ENCODE data around the gene ATPAF1.
"Not testable (repeated sequence)": the region's sequence is repeated elsewhere in the genome, so short reads cannot be mapped to it uniquely, and the experiment has no call there.

ATPAF1 gene

GRCh38 chr1:46670134-46670533 is 2.0 kb upstream of the ATPAF1 start:
- Mint-ChIP-seq H3K36me3 (ENCODE audit: low read depth) (peaks cover 3% of the 10 kb centered on the region), H3K4me1 (peaks cover 26% of the 10 kb centered on the region)
- ATAC-seq = no peak

GRCh38 chr1:46665983-46666382 is 2.2 kb downstream of the ATPAF1 start:
- Mint-ChIP-seq H3K4me1 (peaks cover 15% of the 10 kb centered on the region), H3K4me3 (no peak overlapping the region), H3K9me3 (no peaks in the 10 kb centered on the region), H3K27me3 (no peaks in the 10 kb centered on the region), H3K27ac (no peak overlapping the region), H3K36me3 (ENCODE audit: low read depth) (peaks cover 20% of the 10 kb centered on the region)
- DNase-seq (no peak), ATAC-seq (no peak)

More at GRCh38 chr1:46670134-46670533, 2.0 kb upstream of the ATPAF1 start:
- H3K4me3 Mint-ChIP-seq = no peak overlapping the region
- H3K9me3 Mint-ChIP-seq = no peaks in the 10 kb centered on the region
- no peaks in the 10 kb centered on the region for H3K27me3 Mint-ChIP-seq
- DNase-seq = no peak
- H3K27ac Mint-ChIP-seq = no peak overlapping the region

GRCh38 chr1:46662919-46663318 is 5.2 kb downstream of the ATPAF1 start:
- not testable (repeated sequence) for H3K9me3 Mint-ChIP-seq, H3K27me3 Mint-ChIP-seq, ATAC-seq, H3K27ac Mint-ChIP-seq, DNase-seq, H3K4me3 Mint-ChIP-seq
- Mint-ChIP-seq H3K36me3 (ENCODE audit: low read depth) (peaks cover 22% of the 10 kb centered on the region), H3K4me1 (peaks cover 21% of the 10 kb centered on the region)

GRCh38 chr1:46660116-46660515 is 8.0 kb downstream of the ATPAF1 start:
- ATAC-seq, DNase-seq, H3K27me3 Mint-ChIP-seq, H3K27ac Mint-ChIP-seq, H3K9me3 Mint-ChIP-seq, H3K4me1 Mint-ChIP-seq, H3K4me3 Mint-ChIP-seq: not testable (repeated sequence)
- peaks cover 37% of the 10 kb centered on the region for H3K36me3 Mint-ChIP-seq (ENCODE audit: low read depth)

- no peak overlapping the region for H3K27ac Mint-ChIP-seq
- H3K9me3 Mint-ChIP-seq = no peaks in the 10 kb centered on the region
- ATAC-seq (no peak), DNase-seq (no peak)
- peaks cover 36% of the 10 kb centered on the region for H3K36me3 Mint-ChIP-seq (ENCODE audit: low read depth)
- peaks cover 5% of the 10 kb centered on the region for H3K4me1 Mint-ChIP-seq
- H3K27me3 Mint-ChIP-seq = no peaks in the 10 kb centered on the region
- no peak overlapping the region for H3K4me3 Mint-ChIP-seq
Measured at GRCh38 chr1:46659307-46659870, 8.8 kb downstream of the ATPAF1 start.

GRCh38 chr1:46657775-46658174 is 10.4 kb downstream of the ATPAF1 start:
- peaks cover 32% of the 10 kb centered on the region for H3K36me3 Mint-ChIP-seq (ENCODE audit: low read depth)
- H3K27me3 Mint-ChIP-seq = no peaks in the 10 kb centered on the region
- no peak overlapping the region for H3K4me3 Mint-ChIP-seq
- no peak for DNase-seq
- H3K4me1 Mint-ChIP-seq = peaks cover 14% of the 10 kb centered on the region
- ATAC-seq = no peak
- no peaks in the 10 kb centered on the region for H3K9me3 Mint-ChIP-seq
- H3K27ac Mint-ChIP-seq = no peak overlapping the region

GRCh38 chr1:46656643-46657042 is 11.5 kb downstream of the ATPAF1 start:
- no peak overlapping the region for H3K4me3 Mint-ChIP-seq
- peaks cover 39% of the 10 kb centered on the region for H3K36me3 Mint-ChIP-seq (ENCODE audit: low read depth)
- H3K27me3 Mint-ChIP-seq = no peaks in the 10 kb centered on the region
- ATAC-seq = no peak
- no peak for DNase-seq
- H3K4me1 Mint-ChIP-seq = peaks cover 14% of the 10 kb centered on the region
- H3K9me3 Mint-ChIP-seq = no peaks in the 10 kb centered on the region
- H3K27ac Mint-ChIP-seq = no peak overlapping the region

GRCh38 chr1:46655848-46656247 is 12.3 kb downstream of the ATPAF1 start:
- Mint-ChIP-seq H3K36me3 (ENCODE audit: low read depth) (peaks cover 42% of the 10 kb centered on the region), H3K27me3 (no peaks in the 10 kb centered on the region), H3K27ac (no peak overlapping the region), H3K9me3 (no peaks in the 10 kb centered on the region), H3K4me3 (no peak overlapping the region), H3K4me1 (peaks cover 14% of the 10 kb centered on the region)
- ATAC-seq (no peak), DNase-seq (no peak)

- ATAC-seq, H3K27me3 Mint-ChIP-seq, H3K4me3 Mint-ChIP-seq, H3K27ac Mint-ChIP-seq, H3K9me3 Mint-ChIP-seq, DNase-seq: not testable (repeated sequence)
- Mint-ChIP-seq H3K4me1 (peaks cover 13% of the 10 kb centered on the region), H3K36me3 (ENCODE audit: low read depth) (peaks cover 51% of the 10 kb centered on the region)
Measured at GRCh38 chr1:46654698-46655097, 13.5 kb downstream of the ATPAF1 start.

- H3K27me3 Mint-ChIP-seq = no peaks in the 10 kb centered on the region
- peaks cover 9% of the 10 kb centered on the region for H3K4me1 Mint-ChIP-seq
- H3K9me3 Mint-ChIP-seq = peaks cover 4% of the 10 kb centered on the region
- no peak for DNase-seq
- peaks cover 56% of the 10 kb centered on the region for H3K36me3 Mint-ChIP-seq (ENCODE audit: low read depth)
- no peak for ATAC-seq
- H3K27ac Mint-ChIP-seq = peak overlapping the region; percentile 20
- H3K4me3 Mint-ChIP-seq = no peak overlapping the region
Measured at GRCh38 chr1:46654012-46654411, 14.2 kb downstream of the ATPAF1 start.

- peaks cover 56% of the 10 kb centered on the region for H3K36me3 Mint-ChIP-seq (ENCODE audit: low read depth)
- H3K4me1 Mint-ChIP-seq = peaks cover 9% of the 10 kb centered on the region
- no peaks in the 10 kb centered on the region for H3K27me3 Mint-ChIP-seq
- ATAC-seq (peak; percentile 75), DNase-seq (no peak)
- peak overlapping the region; percentile 20 for H3K27ac Mint-ChIP-seq
- no peak overlapping the region for H3K4me3 Mint-ChIP-seq
- H3K9me3 Mint-ChIP-seq = peaks cover 4% of the 10 kb centered on the region
Measured at GRCh38 chr1:46653405-46653958, 14.7 kb downstream of the ATPAF1 start.

- ATAC-seq = no peak
- H3K36me3 Mint-ChIP-seq (ENCODE audit: low read depth) = peaks cover 53% of the 10 kb centered on the region
- no peak overlapping the region for H3K4me3 Mint-ChIP-seq
- H3K9me3 Mint-ChIP-seq = peaks cover 4% of the 10 kb centered on the region
- H3K27ac Mint-ChIP-seq = peak overlapping the region; percentile 19
- peaks cover 10% of the 10 kb centered on the region for H3K4me1 Mint-ChIP-seq
- no peak for DNase-seq
- no peaks in the 10 kb centered on the region for H3K27me3 Mint-ChIP-seq
Measured at GRCh38 chr1:46652321-46653100, 15.7 kb downstream of the ATPAF1 start.

- DNase-seq, ATAC-seq, H3K9me3 Mint-ChIP-seq, H3K27ac Mint-ChIP-seq, H3K4me3 Mint-ChIP-seq, H3K27me3 Mint-ChIP-seq: not testable (repeated sequence)
- H3K4me1 Mint-ChIP-seq = peaks cover 18% of the 10 kb centered on the region
- H3K36me3 Mint-ChIP-seq (ENCODE audit: low read depth) = peaks cover 61% of the 10 kb centered on the region
Measured at GRCh38 chr1:46651152-46651551, 17.0 kb downstream of the ATPAF1 start.

- Mint-ChIP-seq H3K36me3 (ENCODE audit: low read depth) (peaks cover 54% of the 10 kb centered on the region), H3K4me3 (no peak overlapping the region), H3K27ac (no peak overlapping the region), H3K27me3 (no peaks in the 10 kb centered on the region), H3K9me3 (peaks cover 4% of the 10 kb centered on the region), H3K4me1 (peaks cover 18% of the 10 kb centered on the region)
- ATAC-seq = no peak
- DNase-seq = no peak
Measured at GRCh38 chr1:46650491-46650890, 17.7 kb downstream of the ATPAF1 start.

GRCh38 chr1:46649764-46650163 is 18.4 kb downstream of the ATPAF1 start:
- ATAC-seq (no peak), DNase-seq (no peak)
- Mint-ChIP-seq H3K4me1 (peaks cover 18% of the 10 kb centered on the region), H3K9me3 (peaks cover 4% of the 10 kb centered on the region), H3K36me3 (ENCODE audit: low read depth) (peaks cover 48% of the 10 kb centered on the region), H3K4me3 (no peak overlapping the region), H3K27me3 (no peaks in the 10 kb centered on the region), H3K27ac (no peak overlapping the region)
